Smooth muscle cell (in vitro differentiated cells): Measurements from ENCODE around the gene CACNA2D2. TPM values are rescaled to one million over a fixed set of nuclear protein-coding genes. Genes with fewer than 3 reads are reported as not detected.

Experiments
- DNase-seq: peaks from one replicate; lab custom pipeline; 2025; ENCODE audit not compliant: unreplicated experiment; lab: John Stamatoyannopoulos, UW
- H2AFZ ChIP-seq: fragments of 200-600 bp; sonication (generic); 2 replicates; pipeline ENCODE4 v1.6.0; 2016; ENCODE audit warnings: antibody characterized with exemption, low read depth, mild to moderate bottlenecking
- H3F3A ChIP-seq: fragments of 200-600 bp; sonication (generic); 2 replicates; pipeline ENCODE4 v1.6.0; 2017; ENCODE audit warnings: antibody characterized with exemption, low read depth
- H3K27ac ChIP-seq: fragments of 200-600 bp; sonication (generic); 2 replicates; pipeline ENCODE4 v1.5.1; 2016; ENCODE audit warnings: low read depth, mild to moderate bottlenecking
- H3K27me3 ChIP-seq: fragments of 200-600 bp; sonication (generic); 2 replicates; pipeline ENCODE4 v1.6.1; 2016; ENCODE audit warnings: low read depth, mild to moderate bottlenecking
- H3K36me3 ChIP-seq: fragments of 200-600 bp; sonication (generic); 2 replicates; pipeline ENCODE4 v1.5.1; 2016; ENCODE audit warnings: low read depth
- H3K4me1 ChIP-seq: fragments of 200-600 bp; sonication (generic); 2 replicates; pipeline ENCODE4 v1.5.1; 2016; ENCODE audit warnings: low read depth
- H3K4me2 ChIP-seq: fragments of 200-600 bp; sonication (generic); 2 replicates; pipeline ENCODE4 v1.6.0; 2016; ENCODE audit warnings: mild to moderate bottlenecking
- H3K4me3 ChIP-seq: fragments of 200-600 bp; sonication (generic); 2 replicates; pipeline ENCODE4 v1.5.1; 2016; ENCODE audit warnings: mild to moderate bottlenecking
- H3K79me2 ChIP-seq: fragments of 200-600 bp; sonication (generic); 2 replicates; pipeline ENCODE4 v1.6.0; 2016; ENCODE audit warnings: low read depth, mild to moderate bottlenecking
- H3K9ac ChIP-seq: fragments of 200-600 bp; sonication (generic); 2 replicates; pipeline ENCODE4 v1.6.0; 2016; ENCODE audit warnings: low read depth
- H3K9me3 ChIP-seq: fragments of 200-600 bp; sonication (generic); replicated peaks from 2 replicates; pipeline ENCODE4 v1.5.1; 2016; ENCODE audit warnings: low read depth
- H4K20me1 ChIP-seq: fragments of 200-600 bp; sonication (generic); 2 replicates; pipeline ENCODE4 v1.6.0; 2016; ENCODE audit warnings: low read depth
- WGBS: methylation state at CpG from one replicate; pipeline ENCODE4 v1.1.7; 2016; ENCODE audit warnings: low lambda C conversion rate; 5-methylcytosine and 5-hydroxymethylcytosine counted together
- polyA plus RNA-seq: library from polyadenylated mRNA; unstranded; fragments of >200 nt; fragmentation: Nextera tagmentation; extraction: Ambion mirVana; gene quantifications from 2 replicates; pipeline ENCODE4 v1.2.1, GENCODE V29; 2016
- total RNA-seq: library from RNA; depleted of rRNA; stranded (reverse); fragments of >200 nt; gene quantifications from 2 replicates; pipeline ENCODE4 v1.2.3, GENCODE V29; 2014
- TF ChIP-seq, protein P1 (sequence below): fragments of 200-600 bp; sonication (generic); IDR thresholded peaks from 2 replicates; pipeline ENCODE4 v1.5.1; 2017; ENCODE audit warnings: borderline replicate concordance, mild to moderate bottlenecking, antibody characterized with exemption; ENCODE audit not compliant: insufficient read depth, poor library complexity, severe bottlenecking

Gene CACNA2D2
- total and polyA plus RNA-seq, 2 experiments from 2014 or later: 0.27 to 0.51 TPM

DNA sequence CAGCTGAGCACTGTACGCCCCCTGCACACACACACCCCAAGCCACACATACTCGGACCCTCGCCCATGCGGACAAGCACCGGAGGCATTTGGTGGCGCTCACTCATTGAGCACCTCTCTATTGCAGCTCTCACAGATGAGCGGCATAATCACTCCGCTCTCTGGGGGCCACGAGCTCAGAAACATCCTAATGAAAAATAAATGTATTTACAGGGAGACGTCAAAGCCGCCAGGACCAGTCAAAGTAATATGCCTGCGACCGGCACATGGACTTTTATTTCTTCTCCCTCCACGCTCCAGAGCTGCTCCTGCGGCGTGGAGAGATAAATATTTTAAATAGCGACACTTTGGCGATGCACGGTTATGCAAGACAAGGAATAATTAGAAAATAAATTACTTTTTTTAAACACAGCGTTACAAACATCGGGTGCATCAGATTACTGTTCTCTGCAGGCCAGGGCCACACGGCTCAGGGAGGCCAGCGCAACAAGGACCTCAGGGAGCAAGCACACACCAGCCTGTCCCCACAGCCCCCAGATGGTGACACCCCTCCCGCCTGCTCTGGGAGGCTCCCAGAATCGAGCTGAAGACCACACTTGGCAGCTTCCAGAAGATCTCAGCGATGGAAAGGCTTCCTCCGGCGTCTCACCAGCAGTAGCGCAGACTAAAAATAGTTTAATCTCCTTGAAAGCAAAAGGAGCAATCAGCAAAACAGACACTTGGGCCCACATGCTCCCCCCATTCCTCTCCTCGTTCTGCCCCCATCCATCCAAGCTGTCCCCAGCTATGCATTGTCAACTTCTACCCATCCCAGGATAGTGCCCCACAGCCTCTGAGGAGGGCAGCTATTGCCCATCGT, 48.0 kb downstream of the CACNA2D2 start:
- no peak overlapping the region for H3K4me2 ChIP-seq
- H4K20me1 ChIP-seq: no peaks in the 10 kb centered on the region
- H3K9ac ChIP-seq: no peak overlapping the region
- DNase-seq: no peak
- no peaks in the 10 kb centered on the region for H3K36me3 ChIP-seq
- H3K79me2 ChIP-seq: no peaks in the 10 kb centered on the region
- no peaks in the 10 kb centered on the region for H3K27me3 ChIP-seq
- H3K4me1 ChIP-seq: peaks cover 10% of the 10 kb centered on the region
- no peak overlapping the region for H2AFZ ChIP-seq
- TF ChIP-seq, protein P1, sequence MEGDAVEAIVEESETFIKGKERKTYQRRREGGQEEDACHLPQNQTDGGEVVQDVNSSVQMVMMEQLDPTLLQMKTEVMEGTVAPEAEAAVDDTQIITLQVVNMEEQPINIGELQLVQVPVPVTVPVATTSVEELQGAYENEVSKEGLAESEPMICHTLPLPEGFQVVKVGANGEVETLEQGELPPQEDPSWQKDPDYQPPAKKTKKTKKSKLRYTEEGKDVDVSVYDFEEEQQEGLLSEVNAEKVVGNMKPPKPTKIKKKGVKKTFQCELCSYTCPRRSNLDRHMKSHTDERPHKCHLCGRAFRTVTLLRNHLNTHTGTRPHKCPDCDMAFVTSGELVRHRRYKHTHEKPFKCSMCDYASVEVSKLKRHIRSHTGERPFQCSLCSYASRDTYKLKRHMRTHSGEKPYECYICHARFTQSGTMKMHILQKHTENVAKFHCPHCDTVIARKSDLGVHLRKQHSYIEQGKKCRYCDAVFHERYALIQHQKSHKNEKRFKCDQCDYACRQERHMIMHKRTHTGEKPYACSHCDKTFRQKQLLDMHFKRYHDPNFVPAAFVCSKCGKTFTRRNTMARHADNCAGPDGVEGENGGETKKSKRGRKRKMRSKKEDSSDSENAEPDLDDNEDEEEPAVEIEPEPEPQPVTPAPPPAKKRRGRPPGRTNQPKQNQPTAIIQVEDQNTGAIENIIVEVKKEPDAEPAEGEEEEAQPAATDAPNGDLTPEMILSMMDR: no peak
- H3K9me3 ChIP-seq: no peaks in the 10 kb centered on the region
- no peak overlapping the region for H3K27ac ChIP-seq
- H3F3A ChIP-seq: no peaks in the 10 kb centered on the region
- H3K4me3 ChIP-seq: no peak overlapping the region
- 91% methylated on average over 31 of the region's 31 CpGs for WGBS

DNA sequence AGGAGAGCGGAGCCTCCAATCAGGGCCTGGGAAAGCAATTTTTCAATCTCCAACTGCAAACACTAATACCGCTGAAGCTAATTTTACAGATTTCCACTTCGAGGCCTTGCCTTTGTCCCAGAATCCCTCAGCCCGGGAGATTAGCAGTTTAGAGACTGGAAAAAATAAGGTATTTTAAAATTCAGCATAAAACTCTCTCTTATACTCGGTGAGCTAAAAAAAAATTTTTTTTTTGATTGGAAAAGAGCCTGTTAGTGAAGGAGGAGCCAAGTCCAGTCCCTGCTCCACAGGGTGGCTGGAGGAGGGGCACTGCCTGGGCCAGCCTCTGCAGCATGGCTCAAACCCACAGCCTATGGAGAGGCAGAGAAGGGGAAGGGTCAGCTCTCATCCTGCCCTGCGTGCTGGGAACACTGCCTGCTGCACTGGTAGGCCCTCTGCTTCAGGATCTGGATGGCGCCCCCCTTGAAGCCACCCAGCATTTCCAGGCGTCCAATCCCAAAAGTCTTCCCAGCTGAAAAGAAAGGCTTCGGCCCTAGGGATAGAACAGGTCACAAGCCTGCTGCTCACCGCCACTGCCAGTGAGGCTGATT, 48.9 kb downstream of the CACNA2D2 start:
- Histone ChIP-seq H3F3A (no peaks in the 10 kb centered on the region), H3K4me3 (no peak overlapping the region), H3K4me2 (no peak overlapping the region), H4K20me1 (no peaks in the 10 kb centered on the region), H3K9me3 (no peaks in the 10 kb centered on the region), H3K36me3 (no peaks in the 10 kb centered on the region), H3K4me1 (peaks cover 15% of the 10 kb centered on the region), H3K9ac (no peak overlapping the region), H3K27ac (no peak overlapping the region), H3K79me2 (no peaks in the 10 kb centered on the region), H3K27me3 (no peaks in the 10 kb centered on the region), H2AFZ (no peak overlapping the region)
- 87% methylated on average over 10 of the region's 10 CpGs for WGBS
- TF ChIP-seq, protein P1: no peak
- DNase-seq: no peak

DNA sequence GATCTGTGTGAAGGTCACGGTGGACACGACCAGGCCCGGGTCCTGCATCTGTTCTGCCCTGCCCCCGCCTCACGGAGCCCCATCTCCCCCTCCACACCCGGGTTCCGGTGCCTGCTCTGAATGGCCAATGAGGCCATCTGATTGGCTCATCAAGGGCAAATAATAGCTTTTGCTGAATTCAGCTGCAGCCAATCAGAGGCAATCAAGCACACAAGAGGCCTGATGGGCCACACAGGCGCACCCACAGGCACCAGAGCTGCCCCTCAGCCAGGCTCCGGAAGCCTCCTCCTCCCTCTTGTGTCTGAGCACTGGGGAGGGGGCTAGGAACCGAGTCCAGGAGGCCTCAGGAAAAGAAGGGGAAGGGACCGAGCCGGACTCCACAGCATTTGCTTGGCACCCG, 49.5 kb downstream of the CACNA2D2 start:
- Histone ChIP-seq H3K36me3 (no peaks in the 10 kb centered on the region), H3F3A (no peaks in the 10 kb centered on the region), H4K20me1 (no peaks in the 10 kb centered on the region), H3K9me3 (no peaks in the 10 kb centered on the region), H3K79me2 (no peaks in the 10 kb centered on the region), H3K4me3 (no peak overlapping the region), H3K9ac (no peak overlapping the region), H2AFZ (no peak overlapping the region), H3K27me3 (no peaks in the 10 kb centered on the region), H3K27ac (no peak overlapping the region), H3K4me1 (peaks cover 15% of the 10 kb centered on the region), H3K4me2 (no peak overlapping the region)
- TF ChIP-seq, protein P1: no peak
- 90% methylated on average over 13 of the region's 13 CpGs for WGBS
- no peak for DNase-seq
